GM12801 (cell line): Measurements from ENCODE around the gene TIFAB.

Experiments
- CTCF ChIP-seq: IDR thresholded peaks from one replicate; pipeline ENCODE4 v1.5.1; 2011; ENCODE audit warnings: control low read depth; ENCODE audit not compliant: insufficient read length; ENCODE audit errors: extremely low read depth

The TIFAB gene

GRCh38 chr5:135398855-135399793, 53.0 kb downstream of the TIFAB start, which contains the start of gene MACROH2A1:
MACROH2A1 (minus strand) TSS chr5:135399231; CDS start chr5:135389093, 10,138 bp downstream.
- no peak for TF ChIP-seq CTCF

GRCh38 chr5:135398160-135398854, 53.8 kb downstream of the TIFAB start:
- no peak for TF ChIP-seq CTCF
